Panc1 (cell line): Measurements from ENCODE around the gene LAG3. TPM values are rescaled to one million over a fixed set of nuclear protein-coding genes. Genes with fewer than 3 reads are reported as not detected.
A peak's percentile ranks its signal among the peaks of the same experiment; 100 is the strongest.

Source experiments
- ATAC-seq: fragments of 200-7000 bp; cut with Tn5 transposase; 2 replicates; pipeline ENCODE4 v1.9.1; 2020; ENCODE audit warnings: mild to moderate bottlenecking, moderate library complexity
- BruUV-seq: library from RNA; stranded (reverse); fragments of 400-500 nt; replicated peaks from 2 replicates; lab custom pipeline; 2021; lab: Mats Ljungman, UMichigan
- CTCF ChIA-PET: fragments of 300-600 bp; sonication (Branson Sonifier 250); formaldehyde crosslinking; loops from one replicate; lab custom pipeline; 2022; ENCODE audit warnings: antibody characterized with exemption; lab: Charles Lee
- POLR2A ChIA-PET: fragments of 300-600 bp; sonication (Branson Sonifier 250); formaldehyde crosslinking; loops from one replicate; lab custom pipeline; 2022; ENCODE audit warnings: antibody characterized with exemption; lab: Charles Lee
- DNase-seq: peaks from one replicate; pipeline ENCODE4 v3.0.0-alpha.2; 2010; ENCODE audit warnings: low read depth, low spot score
- H3K27ac ChIP-seq: 2 replicates; pipeline ENCODE4 v1.5.1; 2011; ENCODE audit warnings: mild to moderate bottlenecking, low read length, inconsistent platforms
- H3K27me3 ChIP-seq: fragments of 200-500 bp; sonication (Bioruptor generic); 2 replicates; pipeline ENCODE4 v1.6.0; 2014; ENCODE audit warnings: low read length, inconsistent platforms; ENCODE audit not compliant: control insufficient read depth, insufficient read depth
- H3K36me3 ChIP-seq: fragments of 200-500 bp; sonication (Bioruptor generic); 2 replicates; pipeline ENCODE4 v1.5.1; 2014; ENCODE audit warnings: inconsistent platforms, mild to moderate bottlenecking, low read length, moderate library complexity; ENCODE audit not compliant: control insufficient read depth, insufficient read depth
- H3K4me1 ChIP-seq: 2 replicates; pipeline ENCODE4 v1.5.1; 2011; ENCODE audit warnings: inconsistent platforms, mild to moderate bottlenecking, low read length, moderate library complexity; ENCODE audit not compliant: control insufficient read depth, insufficient read depth
- H3K4me3 ChIP-seq, 2 experiments: 2 replicates each; pipeline ENCODE4 v1.5.1; 2011 to 2012; ENCODE audit warnings: low read depth in 2 of 2, low read length in 2 of 2, mild to moderate bottlenecking in 2 of 2, inconsistent platforms in 1 of 2, moderate library complexity in 1 of 2
- H3K9me3 ChIP-seq: fragments of 200-500 bp; sonication (Bioruptor generic); 2 replicates; pipeline ENCODE4 v1.5.1; 2014; ENCODE audit warnings: low read depth, mild to moderate bottlenecking, inconsistent platforms, low read length, moderate library complexity; ENCODE audit not compliant: control insufficient read depth, insufficient read depth
- POLR2AphosphoS5 ChIP-seq: IDR thresholded peaks from 2 replicates; pipeline ENCODE4 v1.6.1; 2012; ENCODE audit warnings: mild to moderate bottlenecking, low read depth, low read length, moderate library complexity
- SIN3A ChIP-seq: IDR thresholded peaks from 2 replicates; pipeline ENCODE4 v1.6.1; 2012; ENCODE audit warnings: low read depth, mild to moderate bottlenecking, low read length, moderate library complexity, borderline replicate concordance; ENCODE audit not compliant: insufficient read depth
- TCF7L2 ChIP-seq: IDR thresholded peaks from 2 replicates; pipeline ENCODE4 v1.6.1; 2011; ENCODE audit warnings: mild to moderate bottlenecking, low read depth, low read length, inconsistent platforms
- in situ Hi-C: cut with HindIII; loops from 2 replicates; pipeline ENCODE4 v1.10.0; 2016; ENCODE audit warnings: low sequenced_read_pairs, low pct_unique_long_range_greater_than_20kb
- intact Hi-C: fragments of 100-400 bp; cut with micrococcal nuclease; formaldehyde crosslinking; loops from one replicate; pipeline ENCODE4 v1.10.0; 2022; ENCODE audit not compliant: unreplicated experiment
- total RNA-seq: library from RNA; stranded (reverse); gene quantifications from one replicate; pipeline ENCODE4 v1.2.1, GENCODE V29; 2021; ENCODE audit not compliant: unreplicated experiment
- TF ChIP-seq, protein P1 (sequence below), 2 experiments: IDR thresholded peaks; 2 replicates each; pipeline ENCODE4 v1.6.1; 2011 to 2012; ENCODE audit warnings: low read depth in 2 of 2, control low read depth in 1 of 2, low read length in 1 of 2, mild to moderate bottlenecking in 1 of 2, moderate library complexity in 1 of 2; ENCODE audit not compliant: insufficient read depth in 1 of 2
- TF ChIP-seq, protein P2 (sequence below): fragments of 450-650 bp; IDR thresholded peaks from 2 replicates; pipeline ENCODE4 v1.5.1; 2017; ENCODE audit warnings: mild to moderate bottlenecking

LAG3 gene
- total RNA-seq, 1 experiment from 2014 or later: 2.7 TPM

DNA sequence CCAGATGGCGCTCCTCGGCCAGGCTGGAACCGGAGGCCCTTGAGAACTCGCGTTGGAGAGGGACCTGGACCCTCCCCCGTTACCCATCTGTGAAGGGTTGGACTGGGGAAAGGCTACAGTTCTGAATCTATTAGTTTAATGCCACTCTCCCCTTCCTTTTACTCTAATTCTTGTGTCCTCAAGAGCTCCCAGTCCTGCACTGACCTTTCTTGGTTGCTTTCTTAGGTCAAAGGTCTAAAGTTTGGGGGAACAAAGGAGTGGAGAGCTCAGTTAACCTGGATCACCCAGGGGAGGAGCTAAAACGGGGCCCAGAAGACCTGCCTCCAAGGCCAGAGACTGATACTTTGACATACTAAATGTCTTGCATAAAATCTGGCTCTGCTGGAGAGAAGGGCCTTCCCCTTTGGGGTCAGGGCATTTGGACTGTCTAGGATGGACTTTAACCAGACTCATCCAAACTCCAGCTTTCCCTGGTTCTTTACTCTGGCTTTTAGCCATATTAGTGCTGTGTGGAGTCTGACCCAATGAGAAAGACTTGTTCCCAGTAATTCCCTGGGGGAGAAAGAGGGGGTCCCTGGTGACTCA lies 18.5 kb upstream of the LAG3 start:
- intact Hi-C loops (loop anchor here (5.0 kb wide), 1 partner anchor 73 kb away; the partner anchor contains the start of gene P3H3), in situ Hi-C loops (no loop called here)
- CTCF ChIA-PET: interaction anchor here (0.7 to 1.5 kb wide), 5 partner anchors 15 to 119 kb away, joined by 3 to 5 read pairs (median 3); partner anchors contain the start of gene SPSB2
- TF ChIP-seq TCF7L2: no peak
- TF ChIP-seq, protein P1, sequence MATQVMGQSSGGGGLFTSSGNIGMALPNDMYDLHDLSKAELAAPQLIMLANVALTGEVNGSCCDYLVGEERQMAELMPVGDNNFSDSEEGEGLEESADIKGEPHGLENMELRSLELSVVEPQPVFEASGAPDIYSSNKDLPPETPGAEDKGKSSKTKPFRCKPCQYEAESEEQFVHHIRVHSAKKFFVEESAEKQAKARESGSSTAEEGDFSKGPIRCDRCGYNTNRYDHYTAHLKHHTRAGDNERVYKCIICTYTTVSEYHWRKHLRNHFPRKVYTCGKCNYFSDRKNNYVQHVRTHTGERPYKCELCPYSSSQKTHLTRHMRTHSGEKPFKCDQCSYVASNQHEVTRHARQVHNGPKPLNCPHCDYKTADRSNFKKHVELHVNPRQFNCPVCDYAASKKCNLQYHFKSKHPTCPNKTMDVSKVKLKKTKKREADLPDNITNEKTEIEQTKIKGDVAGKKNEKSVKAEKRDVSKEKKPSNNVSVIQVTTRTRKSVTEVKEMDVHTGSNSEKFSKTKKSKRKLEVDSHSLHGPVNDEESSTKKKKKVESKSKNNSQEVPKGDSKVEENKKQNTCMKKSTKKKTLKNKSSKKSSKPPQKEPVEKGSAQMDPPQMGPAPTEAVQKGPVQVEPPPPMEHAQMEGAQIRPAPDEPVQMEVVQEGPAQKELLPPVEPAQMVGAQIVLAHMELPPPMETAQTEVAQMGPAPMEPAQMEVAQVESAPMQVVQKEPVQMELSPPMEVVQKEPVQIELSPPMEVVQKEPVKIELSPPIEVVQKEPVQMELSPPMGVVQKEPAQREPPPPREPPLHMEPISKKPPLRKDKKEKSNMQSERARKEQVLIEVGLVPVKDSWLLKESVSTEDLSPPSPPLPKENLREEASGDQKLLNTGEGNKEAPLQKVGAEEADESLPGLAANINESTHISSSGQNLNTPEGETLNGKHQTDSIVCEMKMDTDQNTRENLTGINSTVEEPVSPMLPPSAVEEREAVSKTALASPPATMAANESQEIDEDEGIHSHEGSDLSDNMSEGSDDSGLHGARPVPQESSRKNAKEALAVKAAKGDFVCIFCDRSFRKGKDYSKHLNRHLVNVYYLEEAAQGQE (IDR thresholded peaks at IDR 0.05; ENCODE audit: insufficient read depth in 1 of 2, low read depth in 2 of 2, low read length in 1 of 2): no peak
- TF ChIP-seq, protein P2, sequence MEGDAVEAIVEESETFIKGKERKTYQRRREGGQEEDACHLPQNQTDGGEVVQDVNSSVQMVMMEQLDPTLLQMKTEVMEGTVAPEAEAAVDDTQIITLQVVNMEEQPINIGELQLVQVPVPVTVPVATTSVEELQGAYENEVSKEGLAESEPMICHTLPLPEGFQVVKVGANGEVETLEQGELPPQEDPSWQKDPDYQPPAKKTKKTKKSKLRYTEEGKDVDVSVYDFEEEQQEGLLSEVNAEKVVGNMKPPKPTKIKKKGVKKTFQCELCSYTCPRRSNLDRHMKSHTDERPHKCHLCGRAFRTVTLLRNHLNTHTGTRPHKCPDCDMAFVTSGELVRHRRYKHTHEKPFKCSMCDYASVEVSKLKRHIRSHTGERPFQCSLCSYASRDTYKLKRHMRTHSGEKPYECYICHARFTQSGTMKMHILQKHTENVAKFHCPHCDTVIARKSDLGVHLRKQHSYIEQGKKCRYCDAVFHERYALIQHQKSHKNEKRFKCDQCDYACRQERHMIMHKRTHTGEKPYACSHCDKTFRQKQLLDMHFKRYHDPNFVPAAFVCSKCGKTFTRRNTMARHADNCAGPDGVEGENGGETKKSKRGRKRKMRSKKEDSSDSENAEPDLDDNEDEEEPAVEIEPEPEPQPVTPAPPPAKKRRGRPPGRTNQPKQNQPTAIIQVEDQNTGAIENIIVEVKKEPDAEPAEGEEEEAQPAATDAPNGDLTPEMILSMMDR: peak; percentile 91
- peaks cover 14% of the 10 kb centered on the region for H3K4me1 ChIP-seq
- no peak for DNase-seq
- BruUV-seq: no TSS peak
- POLR2A ChIA-PET: no interaction called here
- H3K27me3 ChIP-seq: no peaks in the 10 kb centered on the region
- peak overlapping the region; percentile 72 for H3K27ac ChIP-seq
- H3K36me3 ChIP-seq: peaks cover 6% of the 10 kb centered on the region
- H3K4me3 ChIP-seq: no peak overlapping the region; a peak in 2 of 4 replicates
- H3K9me3 ChIP-seq: no peaks in the 10 kb centered on the region
- no peak for ATAC-seq

DNA sequence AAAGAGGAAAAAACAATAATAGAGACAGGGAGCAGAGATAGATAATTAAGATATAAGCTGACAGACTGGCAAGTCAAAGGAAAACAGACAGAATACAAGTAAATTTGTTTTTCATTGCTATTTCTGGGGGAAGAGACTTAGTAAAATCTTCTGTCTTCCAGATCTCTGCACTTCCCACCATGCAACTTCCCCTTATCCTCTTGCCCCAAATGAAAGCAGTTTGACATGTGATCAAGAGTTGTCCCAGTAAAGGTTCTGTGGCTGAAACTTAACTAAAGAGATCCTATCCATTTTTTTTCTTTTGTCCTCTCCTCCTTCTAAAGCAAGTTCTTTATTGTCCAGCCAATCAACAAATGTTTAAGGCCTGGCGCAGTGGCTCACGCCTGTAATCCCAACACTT lies 17.9 kb upstream of the LAG3 start:
- no peak overlapping the region for H3K4me3 ChIP-seq
- DNase-seq (no peak), ATAC-seq (no peak)
- intact Hi-C loops (loop anchor here (5.0 kb wide), 1 partner anchor 73 kb away; the partner anchor contains the start of gene P3H3), in situ Hi-C loops (no loop called here)
- H3K36me3 ChIP-seq: peaks cover 6% of the 10 kb centered on the region
- POLR2A ChIA-PET: no interaction called here
- H3K27me3 ChIP-seq: no peaks in the 10 kb centered on the region
- BruUV-seq: no TSS peak
- H3K4me1 ChIP-seq: peaks cover 14% of the 10 kb centered on the region
- TF ChIP-seq POLR2AphosphoS5 (no peak), TCF7L2 (no peak), SIN3A (no peak)
- TF ChIP-seq, protein P1 (IDR thresholded peaks at IDR 0.05; ENCODE audit: insufficient read depth in 1 of 2, low read depth in 2 of 2, low read length in 1 of 2): no peak
- no peaks in the 10 kb centered on the region for H3K9me3 ChIP-seq
- peak overlapping the region; percentile 72; the same call in 1 of the 2 replicates for H3K27ac ChIP-seq
- CTCF ChIA-PET: interaction anchor here (0.7 to 1.5 kb wide), 2 partner anchors 15 to 70 kb away, joined by 3 to 5 read pairs; no protein-coding TSS in a partner anchor
